B cell (primary cell): ENCODE data around the gene MRNIP. TPM values are rescaled to one million over a fixed set of nuclear protein-coding genes. Genes with fewer than 3 reads are reported as not detected.

Experiments
- ATAC-seq: fragments of 200-7000 bp; cut with Tn5 transposase; one replicate; pipeline ENCODE4 v1.10.0; 2021; ENCODE audit warnings: low read depth, mild to moderate bottlenecking, moderate number of reproducible peaks, moderate library complexity
- CTCF ChIA-PET: fragments of 350-600 bp; sonication (Branson Sonifier 250); formaldehyde crosslinking; loops from one replicate; lab custom pipeline; 2021; ENCODE audit warnings: antibody characterized with exemption, inconsistent platforms; lab: Charles Lee
- POLR2A ChIA-PET: fragments of 350-600 bp; sonication (Branson Sonifier 250); formaldehyde crosslinking; loops from one replicate; lab custom pipeline; 2021; ENCODE audit warnings: antibody characterized with exemption; lab: Charles Lee
- DNase-seq: peaks from one replicate; pipeline ENCODE4 v3.0.0; 2013
- H2AFZ ChIP-seq: 2 replicates; pipeline ENCODE4 v1.6.1; 2012; ENCODE audit warnings: mild to moderate bottlenecking, low read depth, low read length; ENCODE audit not compliant: insufficient read depth, poor library complexity, severe bottlenecking
- H3K27ac ChIP-seq, 2 donors: 1 replicate in 1 of 2; 2 replicates in 1 of 2; pipeline ENCODE4 v1.5.1; 2012 to 2013; ENCODE audit warnings: low read length in 2 of 2, mild to moderate bottlenecking in 2 of 2, moderate library complexity in 1 of 2
- H3K27me3 ChIP-seq, 4 experiments: fragments of 200-600 bp in 1 of 4; sonication (generic) in 1 of 4; replicated peaks in 1 of 4; 1 replicate in 2 of 4; 2 replicates in 2 of 4; pipeline versions ENCODE4 v1.6.1 to v1.7.0; 2013 to 2016; ENCODE audit warnings: low read length in 3 of 4, mild to moderate bottlenecking in 2 of 4, mixed read lengths in 1 of 4, moderate library complexity in 1 of 4; ENCODE audit not compliant: insufficient read depth in 4 of 4, control insufficient read depth in 3 of 4; ENCODE audit errors: control extremely low read depth in 1 of 4
- H3K36me3 ChIP-seq, 2 experiments: replicated peaks in 1 of 2; 1 replicate in 1 of 2; 2 replicates in 1 of 2; pipeline versions ENCODE4 v1.6.1 to v1.7.1; 2013; ENCODE audit warnings: low read length in 1 of 2; ENCODE audit not compliant: insufficient read depth in 2 of 2, control insufficient read depth in 1 of 2; ENCODE audit errors: control extremely low read depth in 1 of 2, extremely low read depth in 1 of 2
- H3K4me1 ChIP-seq, 2 donors: fragments of 200-600 bp in 1 of 2; sonication (generic) in 1 of 2; 1 replicate in 1 of 2; 2 replicates in 1 of 2; pipeline versions ENCODE4 v1.5.1 to v1.6.1; 2013 to 2017; ENCODE audit warnings: low read length in 2 of 2; ENCODE audit not compliant: control insufficient read depth in 2 of 2, insufficient read depth in 2 of 2
- H3K4me2 ChIP-seq: replicated peaks from 2 replicates; pipeline ENCODE3; 2012; ENCODE audit warnings: mild to moderate bottlenecking, low read depth, low read length; ENCODE audit not compliant: poor library complexity, severe bottlenecking
- H3K4me3 ChIP-seq, 5 experiments: fragments of 200-600 bp in 1 of 5; sonication (generic) in 1 of 5; 1 replicate in 3 of 5; 2 replicates in 2 of 5; pipeline versions ENCODE4 v1.5.1 to v1.7.0; 2011 to 2016; ENCODE audit warnings: low read length in 4 of 5, mild to moderate bottlenecking in 4 of 5, low read depth in 2 of 5, control low read depth in 1 of 5, moderate library complexity in 1 of 5; ENCODE audit not compliant: insufficient read depth in 1 of 5; ENCODE audit errors: control extremely low read depth in 1 of 5, extremely low read depth in 1 of 5
- H3K79me2 ChIP-seq: fragments of 200-600 bp; sonication (generic); one replicate; pipeline ENCODE4 v1.6.0; 2016; ENCODE audit warnings: low read length; ENCODE audit not compliant: control insufficient read depth, insufficient read depth
- H3K9ac ChIP-seq: fragments of 200-600 bp; sonication (generic); 2 replicates; pipeline ENCODE4 v1.6.1; 2017; ENCODE audit warnings: mild to moderate bottlenecking, low read length, moderate library complexity
- H3K9me3 ChIP-seq, 3 donors: one replicate each; pipeline versions ENCODE4 v1.6.1 to v1.7.1; 2013; ENCODE audit warnings: low read length in 2 of 3; ENCODE audit not compliant: control insufficient read depth in 2 of 3, insufficient read depth in 1 of 3; ENCODE audit errors: control extremely low read depth in 1 of 3
- H4K20me1 ChIP-seq: 2 replicates; pipeline ENCODE4 v1.6.0; 2012; ENCODE audit warnings: mild to moderate bottlenecking, low read length; ENCODE audit not compliant: insufficient read depth, control insufficient read depth, poor library complexity, severe bottlenecking
- H3K27ac Mint-ChIP-seq: one replicate; pipeline ENCODE4 v1.8.0; 2021; ENCODE audit warnings: mixed read lengths
- H3K27me3 Mint-ChIP-seq: one replicate; pipeline ENCODE4 v1.8.0; 2021; ENCODE audit warnings: mixed read lengths
- H3K4me1 Mint-ChIP-seq: one replicate; pipeline ENCODE4 v1.8.0; 2021; ENCODE audit warnings: mixed read lengths
- H3K4me3 Mint-ChIP-seq: one replicate; pipeline ENCODE4 v1.8.0; 2021; ENCODE audit warnings: mixed read lengths
- H3K9me3 Mint-ChIP-seq: one replicate; pipeline ENCODE4 v1.8.0; 2022; ENCODE audit warnings: mixed read lengths; ENCODE audit not compliant: insufficient read depth
- CTCF ChIP-seq: fragments of 200-600 bp; IDR thresholded peaks from one replicate; pipeline ENCODE4 v1.8.0; 2022; ENCODE audit warnings: antibody characterized with exemption, mild to moderate bottlenecking
- EZH2 ChIP-seq: IDR thresholded peaks from 2 replicates; pipeline ENCODE4 v1.6.1; 2012; ENCODE audit warnings: borderline replicate concordance, low read depth, mild to moderate bottlenecking, moderate library complexity, low read length; ENCODE audit not compliant: insufficient read depth, poor library complexity, severe bottlenecking
- WGBS: methylation state at CpG from one replicate; pipeline ENCODE4 v1.1.5; 2013; ENCODE audit warnings: missing lambda C conversion rate; ENCODE audit not compliant: insufficient coverage; 5-methylcytosine and 5-hydroxymethylcytosine counted together
- intact Hi-C: fragments of 100-400 bp; cut with micrococcal nuclease; formaldehyde crosslinking; loops from one replicate; pipeline ENCODE4 v1.10.0; 2022
- polyA plus RNA-seq: library from polyadenylated mRNA; depleted of rRNA; stranded (reverse); fragments of >200 nt; gene quantifications from 2 replicates; pipeline ENCODE4 v1.2.3, GENCODE V29; 2012
- total RNA-seq, 2 donors: library from RNA; stranded (reverse); fragments of 120-200 nt in 1 of 2; gene quantifications; 1 replicate in 1 of 2; 2 replicates in 1 of 2; pipeline versions ENCODE4 v1.2.3 to v1.2.4, GENCODE V29; 2013 to 2022

The MRNIP gene
- total and polyA plus RNA-seq, 2 donors (not counting 1 experiment from before 2014, with no cell fraction given), result 152 to 178 TPM

- no peaks in the 10 kb centered on the region for H3K27me3 ChIP-seq
- intact Hi-C loops, result no loop called here
- ChIA-PET POLR2A (no interaction called here), CTCF (no interaction called here)
- no peak overlapping the region for H3K4me3 ChIP-seq
- Mint-ChIP-seq H3K4me1 (no peaks in the 10 kb centered on the region), H3K27ac (no peak overlapping the region), H3K4me3 (no peak overlapping the region), H3K27me3 (no peaks in the 10 kb centered on the region), H3K9me3 (no peaks in the 10 kb centered on the region)
- H3K9me3 ChIP-seq, result no peaks in the 10 kb centered on the region
- no peak overlapping the region for H2AFZ ChIP-seq
- H4K20me1 ChIP-seq, result no peaks in the 10 kb centered on the region
- H3K36me3 ChIP-seq, result peaks cover 0 to 80% of the 10 kb centered on the region in 2 experiments
- H3K79me2 ChIP-seq, result no peaks in the 10 kb centered on the region
- H3K4me2 ChIP-seq, result no peak overlapping the region
- ATAC-seq, result no peak
- TF ChIP-seq EZH2 (no peak), CTCF (no peak)
- H3K4me1 ChIP-seq, result no peaks in the 10 kb centered on the region
- no peak for DNase-seq
- WGBS, result 97% methylated on average over 25 of the region's 25 CpGs
- H3K9ac ChIP-seq, result no peak overlapping the region
- H3K27ac ChIP-seq, result no peak overlapping the region
These were observed 32.4 kb upstream of the MRNIP start for GRCh38 chr5:179890751-179891682.

- CTCF ChIA-PET, result interaction anchor here (0.7 kb wide), 1 partner anchor 379 kb away, joined by 4 read pairs; no protein-coding TSS in a partner anchor
- ATAC-seq, result no peak
These were observed 31.3 kb upstream of the MRNIP start for GRCh38 chr5:179889885-179890284.

More at GRCh38 chr5:179889885-179890284, 31.3 kb upstream of the MRNIP start:
- H3K9ac ChIP-seq, result no peak overlapping the region
- no peak overlapping the region for H3K4me3 Mint-ChIP-seq
- peaks cover under 1 to 74% of the 10 kb centered on the region in 2 experiments for H3K36me3 ChIP-seq
- H3K9me3 Mint-ChIP-seq, result no peaks in the 10 kb centered on the region
- no peaks in the 10 kb centered on the region for H3K4me1 ChIP-seq
- DNase-seq, result no peak
- no peak overlapping the region for H3K27ac Mint-ChIP-seq
- H3K4me2 ChIP-seq, result no peak overlapping the region
- 97% methylated on average over 9 of the region's 13 CpGs for WGBS
- H3K4me3 ChIP-seq, result no peak overlapping the region
- H2AFZ ChIP-seq, result no peak overlapping the region
- H4K20me1 ChIP-seq, result no peaks in the 10 kb centered on the region
- H3K4me1 Mint-ChIP-seq, result no peaks in the 10 kb centered on the region
- no peaks in the 10 kb centered on the region for H3K27me3 ChIP-seq
- H3K9me3 ChIP-seq, result peaks cover 0 to 5% (median 0%) of the 10 kb centered on the region in 3 donors
- no peaks in the 10 kb centered on the region for H3K79me2 ChIP-seq
- intact Hi-C loops, result no loop called here
- POLR2A ChIA-PET, result no interaction called here
- H3K27me3 Mint-ChIP-seq, result no peaks in the 10 kb centered on the region
- H3K27ac ChIP-seq, result no peak overlapping the region
- TF ChIP-seq CTCF, result no peak
- TF ChIP-seq EZH2, result no peak
